SK-N-SH treated with all-trans-retinoic acid at 6 μM for 48 hours (cell line): ENCODE measurements around the gene C18orf32.
A peak's percentile ranks its signal among the peaks of the same experiment; 100 is the strongest.

Experiments
- ATAC-seq: fragments of 200-7000 bp; cut with Tn5 transposase; 3 replicates; pipeline ENCODE4 v1.9.1; 2020; ENCODE audit warnings: mild to moderate bottlenecking, moderate library complexity
- ARNTL ChIP-seq: fragments of 450-650 bp; formaldehyde crosslinking; IDR thresholded peaks from 2 replicates; pipeline ENCODE4 v1.5.0; 2020; ENCODE audit warnings: low read depth, mild to moderate bottlenecking, moderate library complexity, borderline replicate concordance
- CSDC2 ChIP-seq: fragments of 250-450 bp; sonication (Bioruptor Pico); IDR thresholded peaks from 2 replicates; pipeline ENCODE4 v1.5.0; 2020; ENCODE audit warnings: mild to moderate bottlenecking, moderate library complexity
- ESRRG ChIP-seq: fragments of 250-450 bp; sonication (Bioruptor Pico); IDR thresholded peaks from 2 replicates; pipeline ENCODE4 v1.6.1; 2021; ENCODE audit warnings: mild to moderate bottlenecking
- GLIS3 ChIP-seq: fragments of 250-450 bp; sonication (Bioruptor Pico); IDR thresholded peaks from 2 replicates; pipeline ENCODE4 v1.5.0; 2020; ENCODE audit warnings: mild to moderate bottlenecking, moderate library complexity
- OSR1 ChIP-seq: fragments of 250-450 bp; sonication (Bioruptor Pico); IDR thresholded peaks from 2 replicates; pipeline ENCODE4 v1.8.0; 2022; ENCODE audit warnings: moderate library complexity, mild to moderate bottlenecking, inconsistent platforms
- PPARA ChIP-seq: fragments of 250-450 bp; sonication (Bioruptor Pico); IDR thresholded peaks from 2 replicates; pipeline ENCODE4 v1.5.0; 2020; ENCODE audit warnings: mild to moderate bottlenecking, borderline replicate concordance
- RARB ChIP-seq: fragments of 250-450 bp; sonication (Bioruptor Pico); IDR thresholded peaks from 2 replicates; pipeline ENCODE4 v1.8.0; 2021; ENCODE audit warnings: mild to moderate bottlenecking, moderate library complexity
- SNAI2 ChIP-seq: fragments of 250-450 bp; sonication (Bioruptor Pico); IDR thresholded peaks from 2 replicates; pipeline ENCODE4 v1.5.0; 2020; ENCODE audit warnings: mild to moderate bottlenecking, moderate library complexity
- TCF4 ChIP-seq: fragments of 250-450 bp; sonication (Bioruptor Pico); IDR thresholded peaks from 2 replicates; pipeline ENCODE4 v1.8.0; 2021; ENCODE audit warnings: mild to moderate bottlenecking, moderate library complexity, borderline replicate concordance
- TOX ChIP-seq: fragments of 250-450 bp; sonication (Bioruptor Pico); IDR thresholded peaks from 2 replicates; pipeline ENCODE4 v1.8.0; 2021; ENCODE audit warnings: mild to moderate bottlenecking, moderate library complexity, borderline replicate concordance
- ZC3H10 ChIP-seq: fragments of 250-450 bp; sonication (Bioruptor Pico); IDR thresholded peaks from 2 replicates; pipeline ENCODE4 v1.5.1; 2021; ENCODE audit warnings: mild to moderate bottlenecking, moderate library complexity
- ZFP3 ChIP-seq: fragments of 250-450 bp; sonication (Bioruptor Pico); IDR thresholded peaks from 2 replicates; pipeline ENCODE4 v1.5.0; 2020; ENCODE audit warnings: mild to moderate bottlenecking, moderate library complexity
- ZFP30 ChIP-seq: fragments of 450-650 bp; formaldehyde crosslinking; IDR thresholded peaks from 2 replicates; pipeline ENCODE4 v1.5.0; 2022; ENCODE audit warnings: mild to moderate bottlenecking, moderate library complexity
- ZNF565 ChIP-seq: fragments of 450-650 bp; formaldehyde crosslinking; conservative IDR thresholded peaks from 2 replicates; pipeline ENCODE4 v1.5.0; 2020; ENCODE audit warnings: low read depth, mild to moderate bottlenecking, moderate library complexity
- ZNF8 ChIP-seq: fragments of 450-650 bp; formaldehyde crosslinking; IDR thresholded peaks from 2 replicates; pipeline ENCODE4 v1.5.0; 2020; ENCODE audit warnings: mild to moderate bottlenecking, moderate library complexity
- TF ChIP-seq, protein P1 (sequence below): fragments of 250-450 bp; sonication (Bioruptor Pico); IDR thresholded peaks from 2 replicates; pipeline ENCODE4 v1.5.1; 2020; ENCODE audit warnings: low read depth, mild to moderate bottlenecking, moderate library complexity
- TF ChIP-seq, protein P2 (sequence below): fragments of 250-450 bp; sonication (Bioruptor Pico); IDR thresholded peaks from 2 replicates; pipeline ENCODE4 v1.8.0; 2020; ENCODE audit warnings: mild to moderate bottlenecking, moderate library complexity, borderline replicate concordance
- TF ChIP-seq, protein P3 (sequence below): fragments of 250-450 bp; sonication (Bioruptor Pico); IDR thresholded peaks from 2 replicates; pipeline ENCODE4 v1.8.0; 2021; ENCODE audit warnings: low read depth, mild to moderate bottlenecking, moderate library complexity, borderline replicate concordance
- TF ChIP-seq, protein P4 (sequence below): fragments of 250-450 bp; sonication (Bioruptor Pico); IDR thresholded peaks from 2 replicates; pipeline ENCODE4 v1.5.0; 2020; ENCODE audit warnings: mild to moderate bottlenecking, moderate library complexity
- TF ChIP-seq, protein P5 (sequence below): fragments of 250-450 bp; sonication (Bioruptor Pico); IDR thresholded peaks from 2 replicates; pipeline ENCODE4 v1.5.1; 2021; ENCODE audit warnings: mild to moderate bottlenecking, moderate library complexity

The C18orf32 gene

DNA sequence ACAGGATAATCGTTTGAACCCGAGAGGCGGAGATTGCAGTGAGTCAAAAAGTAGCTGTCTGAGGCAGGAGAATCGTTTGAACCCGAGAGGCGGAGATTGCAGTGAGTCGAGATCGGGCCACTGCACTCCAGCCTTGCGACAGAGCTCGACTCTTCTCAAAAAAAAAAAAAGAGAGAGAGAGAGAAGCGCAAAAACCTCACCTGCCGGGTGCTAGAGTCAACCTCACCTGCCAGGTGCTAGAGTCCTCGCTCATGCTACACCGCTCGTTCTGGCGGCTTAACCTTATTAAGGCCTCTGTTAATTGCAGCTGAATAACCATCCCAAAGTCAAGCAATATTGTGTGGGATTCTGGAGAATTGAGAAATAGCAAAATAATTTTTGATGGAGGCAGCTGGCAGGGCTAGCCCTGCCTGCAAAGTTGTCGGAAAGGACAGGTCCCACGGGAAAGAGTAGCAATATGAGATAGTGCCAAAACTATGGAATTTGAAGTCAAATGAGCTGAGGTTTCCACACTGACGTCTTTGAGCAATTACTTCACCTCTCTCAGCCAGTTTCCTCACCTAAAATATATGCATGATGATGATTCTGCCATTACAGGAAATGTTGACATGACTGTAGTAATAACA, 25.9 kb downstream of the C18orf32 start:
- TF ChIP-seq, protein P1, sequence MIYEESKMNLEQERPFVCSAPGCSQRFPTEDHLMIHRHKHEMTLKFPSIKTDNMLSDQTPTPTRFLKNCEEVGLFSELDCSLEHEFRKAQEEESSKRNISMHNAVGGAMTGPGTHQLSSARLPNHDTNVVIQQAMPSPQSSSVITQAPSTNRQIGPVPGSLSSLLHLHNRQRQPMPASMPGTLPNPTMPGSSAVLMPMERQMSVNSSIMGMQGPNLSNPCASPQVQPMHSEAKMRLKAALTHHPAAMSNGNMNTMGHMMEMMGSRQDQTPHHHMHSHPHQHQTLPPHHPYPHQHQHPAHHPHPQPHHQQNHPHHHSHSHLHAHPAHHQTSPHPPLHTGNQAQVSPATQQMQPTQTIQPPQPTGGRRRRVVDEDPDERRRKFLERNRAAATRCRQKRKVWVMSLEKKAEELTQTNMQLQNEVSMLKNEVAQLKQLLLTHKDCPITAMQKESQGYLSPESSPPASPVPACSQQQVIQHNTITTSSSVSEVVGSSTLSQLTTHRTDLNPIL (CRISPR knock-in tag) = no peak
- TF ChIP-seq ZNF565 (CRISPR knock-in tag) (no peak), TCF4 (CRISPR knock-in tag) (no peak)
- no peak for ATAC-seq

DNA sequence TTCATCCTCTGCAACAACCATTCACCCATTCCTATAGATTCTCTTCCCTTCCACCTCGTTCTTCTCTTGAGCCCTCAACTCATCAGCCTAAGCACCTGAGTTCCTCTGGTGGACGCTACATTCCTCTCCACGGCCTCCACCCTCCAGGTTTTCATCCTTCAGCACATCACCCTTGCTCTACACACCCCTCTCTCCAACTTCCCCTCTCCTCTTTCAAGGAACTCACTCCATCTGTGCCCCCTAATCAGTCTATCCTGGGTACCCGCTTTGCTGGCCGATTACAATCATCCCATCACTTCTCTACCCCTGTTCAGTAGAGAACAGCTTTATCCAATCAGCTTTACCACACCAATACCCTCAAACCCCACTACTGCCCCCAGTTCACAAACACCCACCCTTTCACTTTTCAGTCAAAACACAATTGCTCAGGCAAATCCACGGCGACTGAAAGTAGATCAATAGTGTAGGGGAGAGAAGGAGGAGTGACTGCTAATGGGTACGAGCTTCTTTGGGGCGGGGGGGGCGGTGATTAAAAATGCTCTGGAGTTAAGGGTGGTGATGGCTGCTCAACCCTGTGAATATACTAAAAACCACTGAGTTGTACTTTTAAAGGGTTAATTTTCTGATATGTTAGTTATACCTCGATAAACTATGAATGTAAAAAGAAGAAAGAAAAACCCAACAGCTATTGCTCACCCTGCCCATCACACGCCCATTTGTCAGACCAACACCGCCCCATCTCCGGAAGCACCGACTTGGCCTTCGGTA, 27.4 kb downstream of the C18orf32 start:
- TF ChIP-seq PPARA = no peak
- TF ChIP-seq, protein P2, sequence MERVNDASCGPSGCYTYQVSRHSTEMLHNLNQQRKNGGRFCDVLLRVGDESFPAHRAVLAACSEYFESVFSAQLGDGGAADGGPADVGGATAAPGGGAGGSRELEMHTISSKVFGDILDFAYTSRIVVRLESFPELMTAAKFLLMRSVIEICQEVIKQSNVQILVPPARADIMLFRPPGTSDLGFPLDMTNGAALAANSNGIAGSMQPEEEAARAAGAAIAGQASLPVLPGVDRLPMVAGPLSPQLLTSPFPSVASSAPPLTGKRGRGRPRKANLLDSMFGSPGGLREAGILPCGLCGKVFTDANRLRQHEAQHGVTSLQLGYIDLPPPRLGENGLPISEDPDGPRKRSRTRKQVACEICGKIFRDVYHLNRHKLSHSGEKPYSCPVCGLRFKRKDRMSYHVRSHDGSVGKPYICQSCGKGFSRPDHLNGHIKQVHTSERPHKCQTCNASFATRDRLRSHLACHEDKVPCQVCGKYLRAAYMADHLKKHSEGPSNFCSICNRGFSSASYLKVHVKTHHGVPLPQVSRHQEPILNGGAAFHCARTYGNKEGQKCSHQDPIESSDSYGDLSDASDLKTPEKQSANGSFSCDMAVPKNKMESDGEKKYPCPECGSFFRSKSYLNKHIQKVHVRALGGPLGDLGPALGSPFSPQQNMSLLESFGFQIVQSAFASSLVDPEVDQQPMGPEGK (CRISPR knock-in tag) = no peak
- no peak for TF ChIP-seq ESRRG (CRISPR knock-in tag)
- TF ChIP-seq ZNF8 (CRISPR knock-in tag) = no peak
- TF ChIP-seq ZFP3 (CRISPR knock-in tag) = no peak
- no peak for TF ChIP-seq TOX (CRISPR knock-in tag)
- TF ChIP-seq ZC3H10 = no peak
- no peak for TF ChIP-seq ARNTL (CRISPR knock-in tag)
- no peak for TF ChIP-seq ZFP30 (CRISPR knock-in tag)
- TF ChIP-seq SNAI2 (CRISPR knock-in tag) = no peak
- TF ChIP-seq GLIS3 (CRISPR knock-in tag) = no peak
- TF ChIP-seq, protein P3, sequence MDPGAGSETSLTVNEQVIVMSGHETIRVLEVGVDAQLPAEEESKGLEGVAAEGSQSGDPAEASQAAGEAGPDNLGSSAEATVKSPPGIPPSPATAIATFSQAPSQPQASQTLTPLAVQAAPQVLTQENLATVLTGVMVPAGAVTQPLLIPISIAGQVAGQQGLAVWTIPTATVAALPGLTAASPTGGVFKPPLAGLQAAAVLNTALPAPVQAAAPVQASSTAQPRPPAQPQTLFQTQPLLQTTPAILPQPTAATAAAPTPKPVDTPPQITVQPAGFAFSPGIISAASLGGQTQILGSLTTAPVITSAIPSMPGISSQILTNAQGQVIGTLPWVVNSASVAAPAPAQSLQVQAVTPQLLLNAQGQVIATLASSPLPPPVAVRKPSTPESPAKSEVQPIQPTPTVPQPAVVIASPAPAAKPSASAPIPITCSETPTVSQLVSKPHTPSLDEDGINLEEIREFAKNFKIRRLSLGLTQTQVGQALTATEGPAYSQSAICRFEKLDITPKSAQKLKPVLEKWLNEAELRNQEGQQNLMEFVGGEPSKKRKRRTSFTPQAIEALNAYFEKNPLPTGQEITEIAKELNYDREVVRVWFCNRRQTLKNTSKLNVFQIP = no peak
- TF ChIP-seq, protein P4, sequence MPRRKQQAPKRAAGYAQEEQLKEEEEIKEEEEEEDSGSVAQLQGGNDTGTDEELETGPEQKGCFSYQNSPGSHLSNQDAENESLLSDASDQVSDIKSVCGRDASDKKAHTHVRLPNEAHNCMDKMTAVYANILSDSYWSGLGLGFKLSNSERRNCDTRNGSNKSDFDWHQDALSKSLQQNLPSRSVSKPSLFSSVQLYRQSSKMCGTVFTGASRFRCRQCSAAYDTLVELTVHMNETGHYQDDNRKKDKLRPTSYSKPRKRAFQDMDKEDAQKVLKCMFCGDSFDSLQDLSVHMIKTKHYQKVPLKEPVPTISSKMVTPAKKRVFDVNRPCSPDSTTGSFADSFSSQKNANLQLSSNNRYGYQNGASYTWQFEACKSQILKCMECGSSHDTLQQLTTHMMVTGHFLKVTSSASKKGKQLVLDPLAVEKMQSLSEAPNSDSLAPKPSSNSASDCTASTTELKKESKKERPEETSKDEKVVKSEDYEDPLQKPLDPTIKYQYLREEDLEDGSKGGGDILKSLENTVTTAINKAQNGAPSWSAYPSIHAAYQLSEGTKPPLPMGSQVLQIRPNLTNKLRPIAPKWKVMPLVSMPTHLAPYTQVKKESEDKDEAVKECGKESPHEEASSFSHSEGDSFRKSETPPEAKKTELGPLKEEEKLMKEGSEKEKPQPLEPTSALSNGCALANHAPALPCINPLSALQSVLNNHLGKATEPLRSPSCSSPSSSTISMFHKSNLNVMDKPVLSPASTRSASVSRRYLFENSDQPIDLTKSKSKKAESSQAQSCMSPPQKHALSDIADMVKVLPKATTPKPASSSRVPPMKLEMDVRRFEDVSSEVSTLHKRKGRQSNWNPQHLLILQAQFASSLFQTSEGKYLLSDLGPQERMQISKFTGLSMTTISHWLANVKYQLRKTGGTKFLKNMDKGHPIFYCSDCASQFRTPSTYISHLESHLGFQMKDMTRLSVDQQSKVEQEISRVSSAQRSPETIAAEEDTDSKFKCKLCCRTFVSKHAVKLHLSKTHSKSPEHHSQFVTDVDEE (CRISPR knock-in tag) = no peak
- TF ChIP-seq, protein P5, sequence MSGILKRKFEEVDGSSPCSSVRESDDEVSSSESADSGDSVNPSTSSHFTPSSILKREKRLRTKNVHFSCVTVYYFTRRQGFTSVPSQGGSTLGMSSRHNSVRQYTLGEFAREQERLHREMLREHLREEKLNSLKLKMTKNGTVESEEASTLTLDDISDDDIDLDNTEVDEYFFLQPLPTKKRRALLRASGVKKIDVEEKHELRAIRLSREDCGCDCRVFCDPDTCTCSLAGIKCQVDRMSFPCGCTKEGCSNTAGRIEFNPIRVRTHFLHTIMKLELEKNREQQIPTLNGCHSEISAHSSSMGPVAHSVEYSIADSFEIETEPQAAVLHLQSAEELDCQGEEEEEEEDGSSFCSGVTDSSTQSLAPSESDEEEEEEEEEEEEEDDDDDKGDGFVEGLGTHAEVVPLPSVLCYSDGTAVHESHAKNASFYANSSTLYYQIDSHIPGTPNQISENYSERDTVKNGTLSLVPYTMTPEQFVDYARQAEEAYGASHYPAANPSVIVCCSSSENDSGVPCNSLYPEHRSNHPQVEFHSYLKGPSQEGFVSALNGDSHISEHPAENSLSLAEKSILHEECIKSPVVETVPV = no peak
- TF ChIP-seq RARB (CRISPR knock-in tag) = no peak
- no peak for TF ChIP-seq TCF4 (CRISPR knock-in tag)
- TF ChIP-seq, protein P1 (CRISPR knock-in tag) = no peak
- no peak for TF ChIP-seq ZNF565 (CRISPR knock-in tag)
- TF ChIP-seq CSDC2 (CRISPR knock-in tag) = no peak
- TF ChIP-seq OSR1 = no peak
- ATAC-seq = peak; percentile 70
